Glutamatergic neuron (in vitro differentiated cells): Measurements from ENCODE around the gene FMNL3. TPM values are rescaled to one million over a fixed set of nuclear protein-coding genes. Genes with fewer than 3 reads are reported as not detected.

ENCODE experiments used
- DNase-seq: peaks from one replicate; pipeline ENCODE4 v3.0.0; 2022
- H3K27ac Mint-ChIP-seq: one replicate; pipeline ENCODE4 v1.8.0; 2020; ENCODE audit warnings: mild to moderate bottlenecking, mixed read lengths, inconsistent platforms; ENCODE audit not compliant: unreplicated experiment
- H3K27me3 Mint-ChIP-seq: one replicate; pipeline ENCODE4 v1.8.0; 2020; ENCODE audit warnings: mild to moderate bottlenecking, moderate library complexity, mixed read lengths, inconsistent platforms; ENCODE audit not compliant: unreplicated experiment
- H3K36me3 Mint-ChIP-seq: one replicate; pipeline ENCODE4 v1.8.0; 2020; ENCODE audit warnings: mild to moderate bottlenecking, mixed read lengths, inconsistent platforms; ENCODE audit not compliant: unreplicated experiment
- H3K4me1 Mint-ChIP-seq: one replicate; pipeline ENCODE4 v1.8.0; 2020; ENCODE audit warnings: mild to moderate bottlenecking, low read depth, mixed read lengths, inconsistent platforms; ENCODE audit not compliant: unreplicated experiment
- H3K4me3 Mint-ChIP-seq: one replicate; pipeline ENCODE4 v1.8.0; 2020; ENCODE audit warnings: mild to moderate bottlenecking, mixed read lengths, inconsistent platforms; ENCODE audit not compliant: unreplicated experiment
- H3K9me3 Mint-ChIP-seq: one replicate; pipeline ENCODE4 v1.8.0; 2020; ENCODE audit warnings: mild to moderate bottlenecking, moderate library complexity, mixed read lengths, inconsistent platforms; ENCODE audit not compliant: unreplicated experiment
- CTCF ChIP-seq: fragments of 200-600 bp; sonication (generic); IDR thresholded peaks from one replicate; pipeline ENCODE4 v1.5.0; 2021; ENCODE audit not compliant: partially characterized antibody, unreplicated experiment
- total RNA-seq: library from RNA; stranded (reverse); fragmentation: NEBNext Ultra II Directional; extraction: Animal tissue kit (Norgen Biotek cat#: 25700); gene quantifications from one replicate; pipeline ENCODE4 v1.2.1, GENCODE V29; 2021; ENCODE audit not compliant: unreplicated experiment

The FMNL3 gene
- total RNA-seq, 1 donor from 2014 or later = 13.7 TPM

- H3K4me1 Mint-ChIP-seq = peaks cover 33% of the 10 kb centered on the region
- TF ChIP-seq CTCF = no peak
- peaks cover 12% of the 10 kb centered on the region for H3K27me3 Mint-ChIP-seq
- no peaks in the 10 kb centered on the region for H3K36me3 Mint-ChIP-seq
- no peak overlapping the region for H3K27ac Mint-ChIP-seq
- peaks cover 3% of the 10 kb centered on the region for H3K9me3 Mint-ChIP-seq
- no peak for DNase-seq
- H3K4me3 Mint-ChIP-seq = no peak overlapping the region
Observed at GRCh38 chr12:49702009-49702408, 5.2 kb downstream of the FMNL3 start.

GRCh38 chr12:49698619-49699545 lies 8.3 kb downstream of the FMNL3 start:
- no peaks in the 10 kb centered on the region for H3K9me3 Mint-ChIP-seq
- no peak for DNase-seq
- H3K4me3 Mint-ChIP-seq = peak overlapping the region; percentile 51
- H3K4me1 Mint-ChIP-seq = peaks cover 20% of the 10 kb centered on the region
- H3K36me3 Mint-ChIP-seq = no peaks in the 10 kb centered on the region
- H3K27me3 Mint-ChIP-seq = peaks cover 1% of the 10 kb centered on the region
- TF ChIP-seq CTCF = no peak
- peak overlapping the region; percentile 56 for H3K27ac Mint-ChIP-seq

DNA sequence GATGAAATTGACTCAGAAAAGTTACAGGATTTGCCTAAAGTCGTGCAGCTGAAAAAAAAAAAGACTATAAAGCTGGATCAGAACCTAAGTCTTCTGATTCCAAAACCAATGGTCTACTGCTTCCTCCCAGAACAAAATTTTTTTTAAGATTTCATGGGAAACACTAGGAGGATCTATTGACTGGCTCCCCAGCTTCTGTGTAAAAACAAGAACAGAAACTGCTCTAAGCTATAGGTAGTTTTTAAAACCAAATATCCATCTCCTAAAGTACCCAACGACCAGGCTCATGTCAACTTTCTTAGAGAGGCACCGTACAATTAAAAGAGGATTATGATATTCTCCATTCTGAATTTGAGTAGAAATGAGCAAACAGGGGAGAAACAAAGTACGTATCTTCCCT lies 9.4 kb downstream of the FMNL3 start:
- TF ChIP-seq CTCF = no peak
- peaks cover 18% of the 10 kb centered on the region for H3K4me1 Mint-ChIP-seq

DNA sequence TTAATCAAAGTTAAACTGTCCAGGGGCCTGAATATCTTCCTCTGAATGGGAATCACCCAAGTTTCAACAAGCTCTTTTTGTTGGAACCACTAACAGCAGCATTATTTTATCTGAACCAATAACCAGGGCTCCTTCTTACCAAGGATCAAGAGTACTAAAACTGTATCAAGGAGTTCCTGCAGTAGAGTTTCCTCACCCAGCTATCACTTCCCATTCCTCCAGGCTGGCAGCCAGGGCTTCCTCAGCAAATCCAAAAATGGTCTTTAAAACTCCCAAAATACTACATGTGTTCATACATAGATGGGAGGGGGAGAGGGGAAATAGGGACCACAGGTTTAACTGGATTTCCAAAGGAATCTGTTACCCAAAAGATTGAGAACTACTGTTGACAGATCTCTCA lies 10.5 kb downstream of the FMNL3 start:
- H3K27ac Mint-ChIP-seq = no peak overlapping the region
- H3K36me3 Mint-ChIP-seq = no peaks in the 10 kb centered on the region
- H3K4me1 Mint-ChIP-seq = peaks cover 14% of the 10 kb centered on the region

More for the DNA sequence above, 9.4 kb downstream of the FMNL3 start:
- no peak overlapping the region for H3K27ac Mint-ChIP-seq
- DNase-seq = no peak
- H3K9me3 Mint-ChIP-seq = no peaks in the 10 kb centered on the region
- peaks cover 1% of the 10 kb centered on the region for H3K27me3 Mint-ChIP-seq
- no peaks in the 10 kb centered on the region for H3K36me3 Mint-ChIP-seq
- no peak overlapping the region for H3K4me3 Mint-ChIP-seq

More for the DNA sequence above, 10.5 kb downstream of the FMNL3 start:
- TF ChIP-seq CTCF = no peak
- DNase-seq = no peak
- peaks cover under 1% of the 10 kb centered on the region for H3K27me3 Mint-ChIP-seq
- no peak overlapping the region for H3K4me3 Mint-ChIP-seq
- no peaks in the 10 kb centered on the region for H3K9me3 Mint-ChIP-seq
